Epithelial cell of proximal tubule (primary cell): ENCODE data around the gene ADAMTSL1. TPM values are rescaled to one million over a fixed set of nuclear protein-coding genes. Genes with fewer than 3 reads are reported as not detected.

Experiments used
- DNase-seq: peaks from one replicate; pipeline ENCODE4 v3.0.0-alpha.2; 2011; ENCODE audit warnings: low read depth
- H3K4me3 ChIP-seq: 2 replicates; pipeline ENCODE4 v1.5.1; 2011; ENCODE audit warnings: low read depth, mild to moderate bottlenecking, low read length
- CTCF ChIP-seq: conservative IDR thresholded peaks from 2 replicates; pipeline ENCODE4 v1.5.1; 2012; ENCODE audit warnings: low read depth, mild to moderate bottlenecking, low read length
- total RNA-seq: library from RNA; depleted of rRNA; stranded (reverse); fragments of >200 nt; gene quantifications from 2 replicates; pipeline ENCODE4 v1.2.3, GENCODE V29; 2015

The ADAMTSL1 gene
- total RNA-seq, 1 donor from 2014 or later: 2.8 TPM

GRCh38 chr9:18461496-18461895 lies 12.5 kb upstream of the ADAMTSL1 start:
- TF ChIP-seq CTCF: no peak
- no peak overlapping the region for H3K4me3 ChIP-seq
- no peak for DNase-seq

GRCh38 chr9:18463991-18464390 lies 10.0 kb upstream of the ADAMTSL1 start:
- no peak for DNase-seq
- no peak for TF ChIP-seq CTCF
- no peak overlapping the region for H3K4me3 ChIP-seq

- DNase-seq: no peak
- no peak for TF ChIP-seq CTCF
- no peak overlapping the region for H3K4me3 ChIP-seq
These were observed 7.9 kb upstream of the ADAMTSL1 start for GRCh38 chr9:18466101-18466500.

GRCh38 chr9:18467696-18468095 lies 6.3 kb upstream of the ADAMTSL1 start:
- DNase-seq: no peak
- TF ChIP-seq CTCF: no peak
- no peak overlapping the region for H3K4me3 ChIP-seq

GRCh38 chr9:18472435-18472834 lies 1.5 kb upstream of the ADAMTSL1 start:
- no peak overlapping the region for H3K4me3 ChIP-seq
- no peak for DNase-seq
- TF ChIP-seq CTCF: no peak

GRCh38 chr9:18472841-18473251 lies 1.1 kb upstream of the ADAMTSL1 start:
- no peak for TF ChIP-seq CTCF
- DNase-seq: no peak
- H3K4me3 ChIP-seq: no peak overlapping the region

GRCh38 chr9:18474783-18475182 lies 830 bp downstream of the ADAMTSL1 start:
- peak overlapping the region; percentile 51 for H3K4me3 ChIP-seq
- no peak for TF ChIP-seq CTCF
- DNase-seq: no peak
